Measurements from ENCODE around the gene ROBO1. TPM values are rescaled to one million over a fixed set of nuclear protein-coding genes. Genes with fewer than 3 reads are reported as not detected.

The ROBO1 gene
- polyA plus RNA-seq, 1 experiment = 33.9 TPM

- Histone ChIP-seq H3K27me3 (ENCODE audit: control insufficient read depth, insufficient read depth, low read length) (no peaks in the 10 kb centered on the region), H3K4me3 (ENCODE audit: low read depth, low read length) (no peak overlapping the region), H3K36me3 (ENCODE audit: control insufficient read depth, insufficient read depth, low read length) (no peaks in the 10 kb centered on the region)
- ChIA-PET CTCF (no interaction called here), POLR2A (interaction anchor here (0.7 kb wide), 1 partner anchor 20 kb away, joined by 3 read pairs; no protein-coding TSS in a partner anchor)
- DNase-seq (ENCODE audit: low read depth) = no peak
- TF ChIP-seq CTCF (IDR thresholded peaks at IDR 0.05; ENCODE audit: insufficient read depth, low read depth, low read length) = no peak
Observed at GRCh38 chr3:78863306-78864203, 904.2 kb downstream of the ROBO1 start.

- DNase-seq (ENCODE audit: low read depth) = no peak
- POLR2A ChIA-PET = no interaction called here
- Histone ChIP-seq H3K27me3 (ENCODE audit: control insufficient read depth, insufficient read depth, low read length) (no peaks in the 10 kb centered on the region), H3K4me3 (ENCODE audit: low read depth, low read length) (no peak overlapping the region), H3K36me3 (ENCODE audit: control insufficient read depth, insufficient read depth, low read length) (no peaks in the 10 kb centered on the region)
- CTCF ChIA-PET = no interaction called here
- no peak for TF ChIP-seq CTCF (IDR thresholded peaks at IDR 0.05; ENCODE audit: insufficient read depth, low read depth, low read length)
Observed at GRCh38 chr3:78861156-78861555, 906.6 kb downstream of the ROBO1 start.

- Histone ChIP-seq H3K27me3 (ENCODE audit: control insufficient read depth, insufficient read depth, low read length) (no peaks in the 10 kb centered on the region), H3K4me3 (ENCODE audit: low read depth, low read length) (no peak overlapping the region), H3K36me3 (ENCODE audit: control insufficient read depth, insufficient read depth, low read length) (no peaks in the 10 kb centered on the region)
- POLR2A ChIA-PET = no interaction called here
- no peak for DNase-seq (ENCODE audit: low read depth)
- CTCF ChIA-PET = no interaction called here
- TF ChIP-seq CTCF (IDR thresholded peaks at IDR 0.05; ENCODE audit: insufficient read depth, low read depth, low read length) = no peak
Observed at GRCh38 chr3:78860567-78860966, 907.2 kb downstream of the ROBO1 start.

- Histone ChIP-seq H3K36me3 (ENCODE audit: control insufficient read depth, insufficient read depth, low read length) (no peaks in the 10 kb centered on the region), H3K4me3 (ENCODE audit: low read depth, low read length) (no peak overlapping the region), H3K27me3 (ENCODE audit: control insufficient read depth, insufficient read depth, low read length) (no peaks in the 10 kb centered on the region)
- CTCF ChIA-PET = no interaction called here
- TF ChIP-seq CTCF (IDR thresholded peaks at IDR 0.05; ENCODE audit: insufficient read depth, low read depth, low read length) = no peak
- DNase-seq (ENCODE audit: low read depth) = no peak
- POLR2A ChIA-PET = no interaction called here
Observed at GRCh38 chr3:78858910-78859309, 908.9 kb downstream of the ROBO1 start.

- Histone ChIP-seq H3K4me3 (ENCODE audit: low read depth, low read length) (no peak overlapping the region), H3K27me3 (ENCODE audit: control insufficient read depth, insufficient read depth, low read length) (no peaks in the 10 kb centered on the region), H3K36me3 (ENCODE audit: control insufficient read depth, insufficient read depth, low read length) (no peaks in the 10 kb centered on the region)
- ChIA-PET CTCF (no interaction called here), POLR2A (no interaction called here)
- DNase-seq (ENCODE audit: low read depth) = no peak
- no peak for TF ChIP-seq CTCF (IDR thresholded peaks at IDR 0.05; ENCODE audit: insufficient read depth, low read depth, low read length)
Observed at GRCh38 chr3:78858174-78858573, 909.6 kb downstream of the ROBO1 start.

Measured in BJ (cell line).